ENCODE data around the gene SPOCK2.

DNA sequence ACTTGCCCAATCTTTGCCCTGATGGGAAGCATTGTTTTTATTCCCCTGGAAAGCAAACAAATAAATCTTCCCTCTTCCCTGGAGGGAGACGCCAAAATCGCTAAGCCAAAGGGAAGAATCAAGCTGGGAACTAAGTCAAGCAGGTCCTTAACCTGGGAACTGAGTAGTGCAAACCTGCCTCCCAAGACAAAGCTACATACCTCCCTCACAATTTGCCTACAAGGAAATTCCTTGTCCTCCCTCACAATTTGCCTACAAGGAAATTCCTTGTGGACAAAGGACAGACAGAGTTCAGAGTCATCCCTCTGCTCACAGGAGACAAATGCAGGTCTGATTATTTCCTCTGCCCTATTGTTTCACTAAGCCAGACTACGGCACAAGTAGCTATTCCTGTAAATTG, 50.5 kb downstream of the SPOCK2 start:
- TF ChIP-seq, protein P1, sequence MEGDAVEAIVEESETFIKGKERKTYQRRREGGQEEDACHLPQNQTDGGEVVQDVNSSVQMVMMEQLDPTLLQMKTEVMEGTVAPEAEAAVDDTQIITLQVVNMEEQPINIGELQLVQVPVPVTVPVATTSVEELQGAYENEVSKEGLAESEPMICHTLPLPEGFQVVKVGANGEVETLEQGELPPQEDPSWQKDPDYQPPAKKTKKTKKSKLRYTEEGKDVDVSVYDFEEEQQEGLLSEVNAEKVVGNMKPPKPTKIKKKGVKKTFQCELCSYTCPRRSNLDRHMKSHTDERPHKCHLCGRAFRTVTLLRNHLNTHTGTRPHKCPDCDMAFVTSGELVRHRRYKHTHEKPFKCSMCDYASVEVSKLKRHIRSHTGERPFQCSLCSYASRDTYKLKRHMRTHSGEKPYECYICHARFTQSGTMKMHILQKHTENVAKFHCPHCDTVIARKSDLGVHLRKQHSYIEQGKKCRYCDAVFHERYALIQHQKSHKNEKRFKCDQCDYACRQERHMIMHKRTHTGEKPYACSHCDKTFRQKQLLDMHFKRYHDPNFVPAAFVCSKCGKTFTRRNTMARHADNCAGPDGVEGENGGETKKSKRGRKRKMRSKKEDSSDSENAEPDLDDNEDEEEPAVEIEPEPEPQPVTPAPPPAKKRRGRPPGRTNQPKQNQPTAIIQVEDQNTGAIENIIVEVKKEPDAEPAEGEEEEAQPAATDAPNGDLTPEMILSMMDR (IDR thresholded peaks at IDR 0.05 in 2 of 3, conservative IDR thresholded peaks at IDR 0.05 in 1 of 3; ENCODE audit: control insufficient read depth in 2 of 3, extremely low read depth in 1 of 3, insufficient read depth in 1 of 3, low read depth in 3 of 3, low read length in 3 of 3) = no peak
- no peak for TF ChIP-seq CREB1 (IDR thresholded peaks at IDR 0.05; ENCODE audit: low read depth)
- TF ChIP-seq JUNB (IDR thresholded peaks at IDR 0.05) = no peak
- no peak for TF ChIP-seq JUND (IDR thresholded peaks at IDR 0.05; ENCODE audit: low read depth, low read length)
- TF ChIP-seq YY1 (IDR thresholded peaks at IDR 0.05; ENCODE audit: low read depth, low read length) = no peak

Measured in GM12878 (cell line).